SH-SY5Y (cell line): Measurements from ENCODE around the gene TGFB2.

Experiments
- GATA2 ChIP-seq: IDR thresholded peaks from 2 replicates; pipeline ENCODE4 v1.6.1; 2011; ENCODE audit warnings: mild to moderate bottlenecking, low read depth, low read length
- GATA3 ChIP-seq: IDR thresholded peaks from 2 replicates; pipeline ENCODE4 v1.6.1; 2011; ENCODE audit warnings: low read depth, mild to moderate bottlenecking, low read length, moderate library complexity

GRCh38 chr1:218444173-218444572 is 99.0 kb downstream of the TGFB2 start:
- TF ChIP-seq GATA2, result no peak
- no peak for TF ChIP-seq GATA3
